ENCODE data around the gene SLC34A1.

DNA sequence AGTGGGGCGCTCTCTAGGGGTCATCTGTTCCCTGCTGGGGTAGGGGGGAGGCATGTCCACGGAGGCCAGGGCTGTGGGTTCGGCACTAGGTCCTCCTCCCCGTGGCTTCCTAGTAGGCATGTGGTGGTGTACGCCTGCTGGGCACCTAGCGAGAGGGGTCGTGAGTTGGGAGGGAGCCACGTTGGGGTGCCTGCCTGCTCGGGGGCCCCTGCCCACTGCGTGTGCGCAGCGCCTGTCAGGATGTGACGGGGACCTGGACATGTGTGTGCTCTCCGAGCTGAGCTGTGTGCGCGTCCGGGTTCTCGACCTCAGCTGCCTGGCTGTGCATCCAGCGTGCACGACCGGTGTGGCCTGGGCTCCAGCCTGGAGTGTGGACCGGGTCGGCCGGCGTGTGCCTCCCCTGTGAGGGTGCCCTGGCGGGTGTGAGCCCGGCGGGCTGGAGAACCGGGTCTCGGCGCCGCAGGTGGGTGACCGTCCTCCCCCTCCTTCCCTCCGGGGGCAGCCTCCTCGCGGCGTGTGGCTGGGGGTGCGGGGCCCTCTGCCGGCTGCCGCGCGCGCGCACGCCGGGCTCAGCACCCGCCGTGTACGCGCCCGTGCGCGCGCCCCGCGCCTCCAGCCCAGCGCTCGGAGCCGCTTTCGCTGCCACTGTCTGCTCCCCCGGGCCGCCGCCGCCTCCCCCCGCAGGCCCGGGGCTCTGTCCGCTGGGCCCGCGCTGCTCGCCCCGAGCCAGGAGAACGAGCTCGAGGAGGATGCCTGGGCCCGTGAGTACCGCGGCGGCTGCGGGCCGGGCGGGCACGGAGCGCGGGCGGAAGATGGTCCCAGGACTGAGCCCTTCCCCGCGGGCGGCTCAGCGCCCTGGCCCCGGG, 62.2 kb downstream of the SLC34A1 start, which contains the start of gene PRR7:
- TF ChIP-seq, protein P1, sequence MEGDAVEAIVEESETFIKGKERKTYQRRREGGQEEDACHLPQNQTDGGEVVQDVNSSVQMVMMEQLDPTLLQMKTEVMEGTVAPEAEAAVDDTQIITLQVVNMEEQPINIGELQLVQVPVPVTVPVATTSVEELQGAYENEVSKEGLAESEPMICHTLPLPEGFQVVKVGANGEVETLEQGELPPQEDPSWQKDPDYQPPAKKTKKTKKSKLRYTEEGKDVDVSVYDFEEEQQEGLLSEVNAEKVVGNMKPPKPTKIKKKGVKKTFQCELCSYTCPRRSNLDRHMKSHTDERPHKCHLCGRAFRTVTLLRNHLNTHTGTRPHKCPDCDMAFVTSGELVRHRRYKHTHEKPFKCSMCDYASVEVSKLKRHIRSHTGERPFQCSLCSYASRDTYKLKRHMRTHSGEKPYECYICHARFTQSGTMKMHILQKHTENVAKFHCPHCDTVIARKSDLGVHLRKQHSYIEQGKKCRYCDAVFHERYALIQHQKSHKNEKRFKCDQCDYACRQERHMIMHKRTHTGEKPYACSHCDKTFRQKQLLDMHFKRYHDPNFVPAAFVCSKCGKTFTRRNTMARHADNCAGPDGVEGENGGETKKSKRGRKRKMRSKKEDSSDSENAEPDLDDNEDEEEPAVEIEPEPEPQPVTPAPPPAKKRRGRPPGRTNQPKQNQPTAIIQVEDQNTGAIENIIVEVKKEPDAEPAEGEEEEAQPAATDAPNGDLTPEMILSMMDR (IDR thresholded peaks at IDR 0.05), result peak in 1 of 3 experiments; percentile 30
- TF ChIP-seq POLR2A (IDR thresholded peaks at IDR 0.05; ENCODE audit: low read depth) (no peak), POLR2AphosphoS5 (IDR thresholded peaks at IDR 0.05) (peak in 1 of 2 donors; percentile 23)

All from esophagus muscularis mucosa (tissue), 3 donors.